Type B pancreatic cell (in vitro differentiated cells): ENCODE results near the gene FKBP1B. TPM values are rescaled to one million over a fixed set of nuclear protein-coding genes. Genes with fewer than 3 reads are reported as not detected.
"Not testable (repeated sequence)": the region's sequence is repeated elsewhere in the genome, so short reads cannot be mapped to it uniquely, and the experiment has no call there.

Experiments used
- DNase-seq: peaks from one replicate; pipeline ENCODE4 v3.0.0; 2021; ENCODE audit warnings: mixed read lengths; ENCODE audit not compliant: unreplicated experiment; ENCODE audit errors: extremely low spot score
- H3K27ac Mint-ChIP-seq: 2 replicates; pipeline ENCODE4 v1.8.0; 2021; ENCODE audit warnings: mild to moderate bottlenecking, mixed read lengths
- H3K27me3 Mint-ChIP-seq: 2 replicates; pipeline ENCODE4 v1.8.0; 2021; ENCODE audit warnings: mixed read lengths
- H3K36me3 Mint-ChIP-seq: 2 replicates; pipeline ENCODE4 v1.8.0; 2021; ENCODE audit warnings: mixed read lengths
- H3K4me1 Mint-ChIP-seq: one replicate; pipeline ENCODE4 v1.8.0; 2021; ENCODE audit warnings: mixed read lengths; ENCODE audit not compliant: unreplicated experiment
- H3K4me3 Mint-ChIP-seq: 2 replicates; pipeline ENCODE4 v1.8.0; 2021; ENCODE audit warnings: mild to moderate bottlenecking, mixed read lengths
- H3K9me3 Mint-ChIP-seq: 2 replicates; pipeline ENCODE4 v1.8.0; 2021; ENCODE audit warnings: mixed read lengths
- total RNA-seq: library from RNA; stranded (reverse); gene quantifications from 2 replicates; pipeline ENCODE4 v1.2.1, GENCODE V29; 2021; ENCODE audit warnings: low replicate concordance
- TF ChIP-seq, protein P1 (sequence below): fragments of 200-600 bp; sonication (generic); conservative IDR thresholded peaks from 2 replicates; pipeline ENCODE4 v1.5.0; 2021; ENCODE audit warnings: antibody characterized with exemption, mild to moderate bottlenecking

FKBP1B gene
- total RNA-seq, 1 donor from 2014 or later = 23.0 TPM

DNA sequence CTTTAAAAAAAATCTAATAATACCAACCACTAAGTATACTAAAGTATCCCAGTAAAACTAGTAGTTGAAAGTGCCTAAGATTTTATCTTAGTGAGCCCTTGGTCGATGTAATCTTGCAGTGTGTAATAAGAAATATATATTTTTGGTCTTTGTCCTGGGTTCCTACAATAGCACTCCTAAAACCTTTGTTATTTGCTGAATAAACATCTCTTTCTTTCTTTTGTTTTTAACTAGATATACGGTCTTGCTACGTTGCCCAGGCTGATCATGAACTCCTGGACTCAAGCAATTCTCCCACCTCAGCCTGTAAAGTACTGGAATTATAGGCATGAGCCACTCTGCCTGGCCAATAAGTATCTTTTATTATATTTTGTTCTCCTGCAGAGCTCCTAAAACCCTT, 37.5 kb downstream of the FKBP1B start:
- H3K4me3 Mint-ChIP-seq = no peak overlapping the region
- H3K36me3 Mint-ChIP-seq = peaks cover 10% of the 10 kb centered on the region
- DNase-seq = no peak
- TF ChIP-seq, protein P1, sequence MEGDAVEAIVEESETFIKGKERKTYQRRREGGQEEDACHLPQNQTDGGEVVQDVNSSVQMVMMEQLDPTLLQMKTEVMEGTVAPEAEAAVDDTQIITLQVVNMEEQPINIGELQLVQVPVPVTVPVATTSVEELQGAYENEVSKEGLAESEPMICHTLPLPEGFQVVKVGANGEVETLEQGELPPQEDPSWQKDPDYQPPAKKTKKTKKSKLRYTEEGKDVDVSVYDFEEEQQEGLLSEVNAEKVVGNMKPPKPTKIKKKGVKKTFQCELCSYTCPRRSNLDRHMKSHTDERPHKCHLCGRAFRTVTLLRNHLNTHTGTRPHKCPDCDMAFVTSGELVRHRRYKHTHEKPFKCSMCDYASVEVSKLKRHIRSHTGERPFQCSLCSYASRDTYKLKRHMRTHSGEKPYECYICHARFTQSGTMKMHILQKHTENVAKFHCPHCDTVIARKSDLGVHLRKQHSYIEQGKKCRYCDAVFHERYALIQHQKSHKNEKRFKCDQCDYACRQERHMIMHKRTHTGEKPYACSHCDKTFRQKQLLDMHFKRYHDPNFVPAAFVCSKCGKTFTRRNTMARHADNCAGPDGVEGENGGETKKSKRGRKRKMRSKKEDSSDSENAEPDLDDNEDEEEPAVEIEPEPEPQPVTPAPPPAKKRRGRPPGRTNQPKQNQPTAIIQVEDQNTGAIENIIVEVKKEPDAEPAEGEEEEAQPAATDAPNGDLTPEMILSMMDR = no peak
- H3K4me1 Mint-ChIP-seq = peaks cover 15% of the 10 kb centered on the region
- no peaks in the 10 kb centered on the region for H3K9me3 Mint-ChIP-seq
- no peak overlapping the region for H3K27ac Mint-ChIP-seq
- H3K27me3 Mint-ChIP-seq = no peaks in the 10 kb centered on the region

DNA sequence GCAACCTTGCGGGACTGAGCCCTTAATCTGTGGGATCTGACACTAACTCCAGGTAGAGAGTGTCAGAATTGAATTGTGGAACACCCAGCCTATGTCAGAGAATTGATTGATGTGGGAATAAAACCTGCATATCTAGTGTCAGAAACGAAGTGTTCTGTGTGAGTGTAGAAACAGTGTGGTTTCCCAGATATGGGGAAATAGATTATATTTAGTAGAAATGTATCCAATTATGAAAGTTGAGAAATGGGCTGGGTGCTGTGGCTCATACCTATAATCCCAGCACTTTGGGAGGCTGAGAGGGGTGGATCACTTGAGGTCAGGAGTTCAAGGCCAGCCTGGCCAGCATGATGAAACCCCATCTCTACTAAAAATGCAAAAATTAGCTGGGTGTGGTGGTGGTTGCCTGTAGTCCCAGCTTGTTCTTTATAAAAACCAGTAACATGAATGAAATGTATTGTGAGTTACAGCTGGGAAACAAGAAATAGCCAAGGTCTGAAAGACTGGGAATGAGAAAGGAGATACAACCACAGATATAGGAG, 39.3 kb downstream of the FKBP1B start:
- TF ChIP-seq, protein P1 = no peak
- Mint-ChIP-seq H3K36me3 (no peaks in the 10 kb centered on the region), H3K9me3 (no peaks in the 10 kb centered on the region), H3K27me3 (no peaks in the 10 kb centered on the region), H3K4me3 (no peak overlapping the region), H3K27ac (peak overlapping the region; percentile 85), H3K4me1 (peaks cover 9% of the 10 kb centered on the region)
- no peak for DNase-seq

DNA sequence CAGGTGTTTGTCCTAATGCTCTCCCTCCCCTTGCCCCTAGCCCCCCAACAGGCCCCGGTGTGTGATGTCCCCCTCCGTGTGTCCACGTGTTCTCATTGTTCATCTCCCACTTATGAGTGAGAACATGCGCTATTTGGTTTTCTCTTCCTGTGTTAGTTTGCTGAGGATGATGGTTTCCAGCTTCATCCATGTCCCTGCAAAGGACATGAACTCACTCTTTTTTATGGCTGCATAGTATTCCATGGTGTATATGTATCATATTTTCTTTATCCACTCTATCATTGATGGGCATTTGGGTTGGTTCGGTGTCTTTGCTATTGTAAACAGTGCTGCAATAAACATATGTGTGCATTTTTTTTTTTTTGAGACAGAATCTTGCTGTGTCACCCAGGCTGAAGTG, 43.7 kb downstream of the FKBP1B start:
- H3K27ac Mint-ChIP-seq, H3K27me3 Mint-ChIP-seq: not testable (repeated sequence)

DNA sequence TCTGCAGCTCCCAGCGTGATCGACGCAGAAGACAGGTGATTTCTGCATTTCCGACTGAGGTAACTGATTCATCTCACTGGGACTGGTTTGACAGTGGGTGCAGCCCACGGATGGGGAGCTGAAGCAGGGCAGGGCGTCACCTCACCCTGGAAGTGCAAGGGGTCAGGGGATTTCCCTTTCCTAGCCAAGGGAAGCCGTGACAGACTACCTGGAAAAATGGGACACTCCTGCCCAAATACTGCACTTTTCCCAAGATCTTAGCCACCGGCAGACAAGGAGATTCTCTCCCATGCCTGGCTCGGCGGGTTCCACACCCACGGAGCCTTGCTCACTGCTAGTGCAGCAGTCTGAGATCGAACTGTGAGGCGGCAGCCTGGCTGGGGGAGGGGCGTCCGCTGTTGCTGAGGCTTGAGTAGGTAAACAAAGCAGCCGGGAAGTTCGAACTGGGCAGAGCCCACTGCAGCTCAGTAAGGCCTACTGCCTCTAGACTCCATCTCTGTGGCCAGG, 45.7 kb downstream of the FKBP1B start:
- not testable (repeated sequence) for H3K27ac Mint-ChIP-seq

More for the DNA sequence above, 43.7 kb downstream of the FKBP1B start:
- not testable (repeated sequence) for H3K4me3 Mint-ChIP-seq, H3K4me1 Mint-ChIP-seq, H3K36me3 Mint-ChIP-seq, H3K9me3 Mint-ChIP-seq, DNase-seq

DNA sequence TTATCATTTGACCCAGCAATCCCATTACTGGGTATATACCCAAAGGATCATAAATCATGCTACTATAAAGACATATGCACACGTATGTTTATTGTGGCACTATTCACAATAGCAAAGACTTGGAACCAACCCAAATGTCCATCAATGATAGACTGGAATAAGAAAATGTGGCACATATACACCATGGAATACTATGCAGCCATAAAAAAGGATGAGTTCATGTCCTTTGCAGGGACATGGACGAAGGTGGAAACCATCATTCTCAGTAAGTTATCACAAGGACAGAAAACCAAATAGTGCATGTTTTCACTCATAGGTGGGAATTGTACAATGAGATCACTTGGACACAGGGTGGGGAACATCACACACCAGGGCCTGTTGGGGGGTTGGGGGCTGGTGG, 51.2 kb downstream of the FKBP1B start:
- not testable (repeated sequence) for H3K36me3 Mint-ChIP-seq, H3K27me3 Mint-ChIP-seq

More for the DNA sequence above, 45.7 kb downstream of the FKBP1B start:
- H3K27me3 Mint-ChIP-seq, H3K9me3 Mint-ChIP-seq, H3K4me3 Mint-ChIP-seq, H3K36me3 Mint-ChIP-seq, H3K4me1 Mint-ChIP-seq, DNase-seq: not testable (repeated sequence)

DNA sequence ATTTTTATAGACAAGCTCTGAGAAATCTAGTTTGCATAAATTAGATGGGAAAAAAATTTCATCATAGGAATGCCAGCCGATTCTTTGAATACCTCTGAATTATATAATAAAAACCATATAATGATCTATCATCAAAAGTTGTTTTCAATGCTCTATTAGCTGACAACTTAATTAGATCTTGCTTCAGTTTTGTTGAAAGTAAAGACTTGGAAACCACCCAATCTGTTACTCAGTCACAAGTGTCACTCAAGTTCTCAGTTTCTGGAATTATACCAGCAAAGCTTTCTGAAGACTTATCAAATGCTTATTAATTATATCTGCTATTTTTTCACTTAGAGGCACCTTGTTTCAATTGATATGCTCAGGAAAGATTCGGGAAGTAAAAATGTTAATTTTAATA, 52.5 kb downstream of the FKBP1B start:
- Mint-ChIP-seq H3K36me3 (peaks cover 6% of the 10 kb centered on the region), H3K27me3 (no peaks in the 10 kb centered on the region), H3K4me3 (no peak overlapping the region), H3K4me1 (no peaks in the 10 kb centered on the region), H3K9me3 (no peaks in the 10 kb centered on the region), H3K27ac (no peak overlapping the region)
- no peak for DNase-seq
- TF ChIP-seq, protein P1 = no peak

More for the DNA sequence above, 51.2 kb downstream of the FKBP1B start:
- not testable (repeated sequence) for DNase-seq, H3K4me1 Mint-ChIP-seq, H3K4me3 Mint-ChIP-seq, H3K27ac Mint-ChIP-seq, H3K9me3 Mint-ChIP-seq

DNA sequence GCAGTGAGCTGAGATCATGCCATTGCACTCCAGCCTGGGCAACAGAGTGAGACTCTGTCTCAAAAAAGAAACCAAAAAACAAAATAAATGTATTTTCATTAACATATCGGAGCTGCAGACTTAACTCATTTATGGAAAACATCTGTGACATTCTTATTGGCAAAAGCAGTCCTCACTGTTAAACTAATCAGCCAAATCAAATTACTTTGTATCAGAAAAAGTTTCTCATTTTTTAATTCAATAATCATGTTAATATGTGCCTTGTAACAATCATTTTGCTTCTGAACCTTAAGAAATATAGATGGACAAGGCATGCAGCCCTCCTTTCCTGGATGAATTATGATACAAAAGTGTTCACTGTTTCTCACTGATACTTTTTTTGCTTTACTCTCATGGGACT, 53.1 kb downstream of the FKBP1B start:
- DNase-seq = no peak
- Mint-ChIP-seq H3K27me3 (no peaks in the 10 kb centered on the region), H3K9me3 (peaks cover 2% of the 10 kb centered on the region), H3K27ac (no peak overlapping the region), H3K4me1 (no peaks in the 10 kb centered on the region), H3K36me3 (peaks cover 6% of the 10 kb centered on the region), H3K4me3 (no peak overlapping the region)
- TF ChIP-seq, protein P1 = no peak
